Right lobe of liver (tissue), 4 donors: Measurements from ENCODE around the gene GPAT3.

ENCODE experiments used
- CTCF ChIP-seq, 4 donors: fragments of 200-600 bp in 3 of 4; fragments of 450-650 bp in 1 of 4; IDR thresholded peaks; one replicate each; pipeline versions ENCODE4 v1.5.1 to v1.8.0; 2016 to 2022; ENCODE audit warnings: antibody characterized with exemption in 4 of 4, mild to moderate bottlenecking in 2 of 4
- POLR2A ChIP-seq: fragments of 450-650 bp; IDR thresholded peaks from one replicate; pipeline ENCODE4 v1.6.1; 2017; ENCODE audit warnings: antibody characterized with exemption, mild to moderate bottlenecking
- donor health status: DM: no; HTN: no; CAD: no.
- donor health status: DM: no; HTN: no; CAD: no.
- donor health status: DM: no; HTN: yes; CAD: no.

GRCh38 chr4:83639849-83640493, 104.1 kb downstream of the GPAT3 start:
- TF ChIP-seq POLR2A (no peak), CTCF (IDR thresholded peaks at IDR 0.05) (peak; percentile 80 to 93 (median 84))
